ENCODE results near the gene RNF130.

RNF130 gene

DNA sequence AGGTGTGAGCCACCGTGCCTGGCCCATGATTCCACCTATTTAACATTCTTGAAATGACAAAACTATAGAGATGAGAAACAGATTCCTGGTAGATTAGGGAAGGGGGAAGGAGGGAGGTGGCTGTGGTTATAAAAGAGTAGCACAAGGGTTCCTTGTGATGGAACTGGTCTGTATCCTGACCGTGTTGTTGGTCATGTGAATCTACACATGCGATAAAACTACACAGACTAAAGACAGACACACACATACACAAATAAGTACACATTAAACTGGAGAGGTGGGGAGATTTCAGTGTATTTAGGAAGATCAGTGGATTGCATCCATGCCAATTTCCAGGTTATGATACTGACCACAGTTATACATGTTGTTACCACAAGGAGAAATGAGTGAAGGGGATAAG lies 60.9 kb downstream of the RNF130 start:
- TF ChIP-seq GATA3 (IDR thresholded peaks at IDR 0.05; ENCODE audit: low read depth, low read length) (no peak), GATA2 (IDR thresholded peaks at IDR 0.05; ENCODE audit: low read depth, low read length) (no peak)

GRCh38 chr5:180009581-180009980 lies 62.0 kb downstream of the RNF130 start:
- TF ChIP-seq GATA3 (IDR thresholded peaks at IDR 0.05; ENCODE audit: low read depth, low read length): no peak
- TF ChIP-seq GATA2 (IDR thresholded peaks at IDR 0.05; ENCODE audit: low read depth, low read length): no peak

GRCh38 chr5:180008433-180008832 lies 63.1 kb downstream of the RNF130 start:
- TF ChIP-seq GATA3 (IDR thresholded peaks at IDR 0.05; ENCODE audit: low read depth, low read length) (no peak), GATA2 (IDR thresholded peaks at IDR 0.05; ENCODE audit: low read depth, low read length) (no peak)

- TF ChIP-seq GATA2 (IDR thresholded peaks at IDR 0.05; ENCODE audit: low read depth, low read length): no peak
- no peak for TF ChIP-seq GATA3 (IDR thresholded peaks at IDR 0.05; ENCODE audit: low read depth, low read length)
Observed at GRCh38 chr5:180007582-180007981, 64.0 kb downstream of the RNF130 start.

- TF ChIP-seq GATA3 (IDR thresholded peaks at IDR 0.05; ENCODE audit: low read depth, low read length) (no peak), GATA2 (IDR thresholded peaks at IDR 0.05; ENCODE audit: low read depth, low read length) (no peak)
Observed at GRCh38 chr5:180006141-180006540, 65.4 kb downstream of the RNF130 start.

DNA sequence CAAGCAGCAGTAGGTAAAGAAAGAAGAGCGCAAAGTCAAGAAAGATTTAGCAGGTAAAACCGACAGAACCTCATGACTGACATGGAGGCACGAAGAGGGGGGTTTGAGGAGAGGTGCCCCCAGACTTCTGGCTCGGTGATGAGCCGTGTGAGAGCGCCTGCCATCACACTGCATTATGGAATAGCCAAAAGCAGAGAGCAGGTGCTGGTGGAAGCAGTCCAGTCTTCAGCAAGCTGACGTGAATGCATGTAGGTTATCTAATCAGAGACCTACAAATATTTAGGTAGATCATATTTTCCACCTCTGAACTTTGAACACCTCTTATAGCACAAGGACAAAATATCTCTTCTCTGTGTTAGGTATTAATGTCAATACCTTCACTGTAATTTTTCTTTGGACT lies 68.4 kb downstream of the RNF130 start:
- TF ChIP-seq GATA2 (IDR thresholded peaks at IDR 0.05; ENCODE audit: low read depth, low read length) (no peak), GATA3 (IDR thresholded peaks at IDR 0.05; ENCODE audit: low read depth, low read length) (no peak)

DNA sequence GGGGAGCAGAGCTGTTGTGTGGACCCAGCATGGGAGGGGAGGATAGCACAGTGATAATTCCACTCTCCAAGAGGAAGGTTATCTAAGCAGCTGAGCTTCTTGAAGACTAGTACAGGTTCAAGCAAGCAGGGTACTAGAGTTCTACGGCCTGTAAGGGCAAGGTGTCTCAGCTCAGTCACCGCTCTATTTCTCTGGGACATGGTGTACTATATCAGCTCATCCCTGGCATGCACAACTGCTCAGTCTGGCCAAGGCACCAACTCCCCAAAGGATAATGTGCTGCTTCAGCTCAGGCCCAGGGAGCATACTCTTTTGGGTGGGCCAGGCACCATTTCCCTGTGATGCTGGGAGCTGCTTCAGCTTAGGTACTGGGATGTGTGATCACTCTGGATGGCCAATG lies 69.8 kb downstream of the RNF130 start:
- TF ChIP-seq GATA3 (IDR thresholded peaks at IDR 0.05; ENCODE audit: low read depth, low read length) (no peak), GATA2 (IDR thresholded peaks at IDR 0.05; ENCODE audit: low read depth, low read length) (no peak)

DNA sequence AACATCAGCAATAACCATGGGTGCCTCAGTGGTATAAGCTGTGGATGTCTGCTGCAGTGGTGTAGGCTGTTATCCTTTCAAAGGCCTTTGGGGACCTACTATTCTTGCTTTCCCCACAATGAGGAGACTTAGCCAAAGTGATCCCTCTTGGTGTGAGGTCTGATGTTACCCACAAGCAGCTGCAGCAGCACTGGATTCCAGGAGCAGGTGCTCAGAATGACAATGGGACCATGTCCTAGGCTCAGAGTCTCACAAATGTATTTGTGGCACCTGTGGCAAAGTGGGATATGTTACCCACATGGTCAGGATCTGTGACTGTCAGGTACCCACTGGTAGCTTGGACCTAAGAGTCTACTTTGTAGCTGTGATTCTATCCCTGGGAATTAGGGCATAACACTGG lies 70.4 kb downstream of the RNF130 start:
- TF ChIP-seq GATA2 (IDR thresholded peaks at IDR 0.05; ENCODE audit: low read depth, low read length) (no peak), GATA3 (IDR thresholded peaks at IDR 0.05; ENCODE audit: low read depth, low read length) (no peak)

GRCh38 chr5:179998485-179998884 lies 73.1 kb downstream of the RNF130 start:
- no peak for TF ChIP-seq GATA3 (IDR thresholded peaks at IDR 0.05; ENCODE audit: low read depth, low read length)

DNA sequence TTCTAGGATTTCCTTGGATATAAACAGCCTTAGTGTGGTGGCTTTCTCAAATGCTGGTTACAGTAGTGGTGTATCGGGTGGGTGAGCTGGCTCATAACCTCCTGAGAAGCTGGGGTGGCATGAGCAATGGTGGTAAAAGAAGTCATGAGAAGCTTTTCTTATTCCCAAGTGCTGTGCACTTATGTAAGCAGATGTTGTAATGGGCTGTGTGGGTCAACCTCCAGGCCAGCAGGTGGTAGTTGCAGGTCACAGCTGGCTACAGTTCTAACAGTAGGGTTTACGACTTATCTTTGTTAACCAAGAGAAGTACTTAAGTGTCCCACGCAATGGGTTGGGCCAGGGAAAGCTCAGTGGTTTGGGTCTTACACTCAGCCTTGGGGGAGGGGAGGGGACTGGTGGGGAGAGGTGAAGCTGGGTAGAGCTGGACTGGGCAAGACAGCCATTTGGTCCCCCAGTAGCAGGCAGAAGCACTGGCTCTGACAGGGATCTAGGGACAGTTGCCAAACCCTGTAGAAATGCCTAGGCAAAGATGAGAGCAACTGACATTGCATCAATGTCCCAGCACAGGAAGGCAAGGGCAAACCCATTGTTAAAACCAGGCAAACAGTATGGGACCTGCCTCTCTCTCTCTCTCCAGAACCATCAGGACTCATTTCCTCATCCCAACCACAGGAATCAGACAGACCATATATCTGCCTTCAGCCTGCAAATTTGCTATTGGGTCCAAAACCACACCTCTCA lies 76.8 kb downstream of the RNF130 start:
- TF ChIP-seq GATA2 (IDR thresholded peaks at IDR 0.05; ENCODE audit: low read depth, low read length) (no peak), GATA3 (IDR thresholded peaks at IDR 0.05; ENCODE audit: low read depth, low read length) (no peak)

GRCh38 chr5:179991106-179991505 lies 80.5 kb downstream of the RNF130 start:
- TF ChIP-seq GATA3 (IDR thresholded peaks at IDR 0.05; ENCODE audit: low read depth, low read length): no peak
- no peak for TF ChIP-seq GATA2 (IDR thresholded peaks at IDR 0.05; ENCODE audit: low read depth, low read length)

DNA sequence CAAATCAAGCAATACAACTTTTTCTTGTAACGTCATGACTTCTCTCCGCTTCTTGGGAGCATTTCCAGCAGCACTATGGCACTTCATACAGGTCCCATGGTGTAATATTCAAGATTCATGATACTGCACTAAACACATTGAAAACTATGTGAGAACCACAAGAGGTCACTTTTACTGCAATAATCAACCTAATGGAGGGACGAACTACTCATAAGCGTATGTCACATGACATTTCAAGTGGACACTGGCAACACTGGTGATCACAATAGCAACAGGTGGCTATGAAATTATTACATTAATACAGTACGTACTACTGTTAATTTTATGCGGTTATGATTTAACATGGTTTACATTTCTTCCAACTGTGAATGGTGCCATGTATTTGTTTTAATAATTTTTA lies 85.2 kb downstream of the RNF130 start:
- no peak for TF ChIP-seq GATA3 (IDR thresholded peaks at IDR 0.05; ENCODE audit: low read depth, low read length)
- TF ChIP-seq GATA2 (IDR thresholded peaks at IDR 0.05; ENCODE audit: low read depth, low read length): no peak

GRCh38 chr5:179981636-179982035 lies 89.9 kb downstream of the RNF130 start:
- TF ChIP-seq GATA3 (IDR thresholded peaks at IDR 0.05; ENCODE audit: low read depth, low read length): no peak

DNA sequence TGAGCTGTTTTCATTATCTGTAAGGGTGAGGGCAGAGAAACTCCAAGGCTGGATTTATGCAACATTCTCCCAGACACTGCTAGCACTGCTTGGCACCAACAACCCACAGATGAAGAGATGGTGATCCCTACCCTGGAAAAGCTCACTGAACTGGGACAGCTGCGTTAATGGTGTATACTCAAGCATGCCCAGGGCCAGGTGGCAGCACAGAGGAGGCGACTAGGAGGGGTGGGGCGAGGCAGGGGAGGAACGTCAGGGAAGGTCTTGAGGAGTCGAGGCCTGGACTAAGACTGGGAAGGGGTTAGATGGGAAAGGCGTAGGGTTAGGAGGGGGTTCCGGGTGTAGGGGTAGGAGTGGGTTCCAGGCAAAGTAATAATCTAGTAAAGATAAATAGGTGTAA lies 90.8 kb downstream of the RNF130 start:
- TF ChIP-seq GATA3 (IDR thresholded peaks at IDR 0.05; ENCODE audit: low read depth, low read length) (no peak), GATA2 (IDR thresholded peaks at IDR 0.05; ENCODE audit: low read depth, low read length) (no peak)

GRCh38 chr5:179978792-179979191 lies 92.8 kb downstream of the RNF130 start:
- no peak for TF ChIP-seq GATA2 (IDR thresholded peaks at IDR 0.05; ENCODE audit: low read depth, low read length)
- TF ChIP-seq GATA3 (IDR thresholded peaks at IDR 0.05; ENCODE audit: low read depth, low read length): no peak

DNA sequence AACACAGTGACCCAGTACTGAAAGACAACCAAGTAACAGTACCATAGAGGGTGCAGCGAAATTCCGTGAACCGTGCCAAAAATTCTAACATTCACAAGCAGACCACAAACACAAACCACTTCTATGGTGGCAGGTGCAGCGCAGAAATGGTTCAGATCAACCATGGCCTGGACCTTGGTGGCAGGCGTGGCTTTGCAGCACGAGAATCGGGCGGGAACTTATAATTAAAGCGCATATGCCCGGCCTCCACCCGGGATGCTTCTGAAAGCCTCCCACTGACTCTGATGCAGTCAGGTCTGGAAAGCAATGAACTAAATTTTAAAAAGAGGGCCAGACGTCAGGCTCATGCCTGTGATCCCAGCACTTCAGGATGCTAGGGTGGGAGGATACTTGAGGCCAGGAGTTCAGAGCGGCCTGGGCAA lies 95.8 kb downstream of the RNF130 start:
- TF ChIP-seq GATA3 (IDR thresholded peaks at IDR 0.05; ENCODE audit: low read depth, low read length) (no peak), GATA2 (IDR thresholded peaks at IDR 0.05; ENCODE audit: low read depth, low read length) (no peak)

Data from SH-SY5Y (cell line).